OCI-LY7 (cell line): Measurements from ENCODE around the gene FNDC5. TPM values are rescaled to one million over a fixed set of nuclear protein-coding genes. Genes with fewer than 3 reads are reported as not detected.

ENCODE experiments used
- BruUV-seq: library from RNA; stranded (reverse); fragments of 400-500 nt; replicated peaks from 2 replicates; lab custom pipeline; 2021; lab: Mats Ljungman, UMichigan
- CTCF ChIA-PET: fragments of 300-600 bp; sonication (Branson Sonifier 250); formaldehyde crosslinking; loops from one replicate; lab custom pipeline; 2022; ENCODE audit warnings: antibody characterized with exemption; ENCODE audit not compliant: unreplicated experiment; lab: Charles Lee
- POLR2A ChIA-PET: fragments of 300-600 bp; sonication (Branson Sonifier 250); formaldehyde crosslinking; loops from one replicate; lab custom pipeline; 2022; ENCODE audit warnings: antibody characterized with exemption; lab: Charles Lee
- DNase-seq: peaks from one replicate; pipeline ENCODE4 v3.0.0-alpha.2; 2015; ENCODE audit warnings: low spot score
- H2AFZ ChIP-seq: fragments of 200-600 bp; sonication (generic), shearing (Covaris generic); 2 replicates; pipeline ENCODE4 v1.6.1; 2014; ENCODE audit warnings: mild to moderate bottlenecking, antibody characterized with exemption, low read length, moderate library complexity
- H3K27ac ChIP-seq: fragments of 200-600 bp; sonication (generic); 2 replicates; pipeline ENCODE4 v1.5.1; 2014; ENCODE audit warnings: mixed run types, low read depth, mild to moderate bottlenecking, moderate library complexity, low read length, inconsistent platforms; ENCODE audit not compliant: poor library complexity, severe bottlenecking
- H3K36me3 ChIP-seq: fragments of 200-600 bp; sonication (generic); 2 replicates; pipeline ENCODE4 v1.6.1; 2014; ENCODE audit warnings: mild to moderate bottlenecking, antibody characterized with exemption, low read length, moderate library complexity, mixed read lengths; ENCODE audit not compliant: insufficient read depth
- H3K4me1 ChIP-seq: fragments of 200-600 bp; sonication (generic); 2 replicates; pipeline ENCODE4 v1.5.1; 2014; ENCODE audit warnings: mild to moderate bottlenecking, low read length; ENCODE audit not compliant: insufficient read depth, poor library complexity, severe bottlenecking
- H3K4me2 ChIP-seq: fragments of 200-600 bp; sonication (generic); 2 replicates; pipeline ENCODE4 v1.6.1; 2014; ENCODE audit warnings: mild to moderate bottlenecking, low read length
- H3K4me3 ChIP-seq: fragments of 200-600 bp; sonication (generic); 2 replicates; pipeline ENCODE4 v1.5.1; 2014; ENCODE audit warnings: mild to moderate bottlenecking, low read depth, low read length; ENCODE audit not compliant: poor library complexity, severe bottlenecking
- H3K79me2 ChIP-seq: fragments of 200-600 bp; sonication (generic); 2 replicates; pipeline ENCODE4 v1.6.1; 2016; ENCODE audit warnings: low read depth, mild to moderate bottlenecking, low read length, moderate library complexity, mixed read lengths; ENCODE audit not compliant: insufficient read depth
- H3K9me2 ChIP-seq: fragments of 200-600 bp; sonication (generic); 2 replicates; pipeline ENCODE4 v1.6.1; 2016; ENCODE audit warnings: mild to moderate bottlenecking, low read length, mixed read lengths; ENCODE audit not compliant: insufficient read depth
- H3K9me3 ChIP-seq: fragments of 200-600 bp; sonication (generic); 2 replicates; pipeline ENCODE4 v1.6.1; 2014; ENCODE audit warnings: mild to moderate bottlenecking, mixed run types, low read length, mixed read lengths
- H4K20me1 ChIP-seq: fragments of 200-600 bp; sonication (generic); 2 replicates; pipeline ENCODE4 v1.6.1; 2014; ENCODE audit warnings: mild to moderate bottlenecking, antibody characterized with exemption, low read length, moderate library complexity, mixed read lengths; ENCODE audit not compliant: insufficient read depth
- EZH2phosphoT487 ChIP-seq: fragments of 200-600 bp; sonication (generic); IDR thresholded peaks from 2 replicates; pipeline ENCODE4 v1.6.1; 2018; ENCODE audit warnings: low read depth, borderline replicate concordance, mild to moderate bottlenecking, mixed run types, antibody characterized with exemption, low read length, moderate library complexity, mixed read lengths
- intact Hi-C: fragments of 100-400 bp; cut with micrococcal nuclease; formaldehyde crosslinking; loops from one replicate; pipeline ENCODE4 v1.10.0; 2022; ENCODE audit not compliant: unreplicated experiment
- total RNA-seq, 2 experiments: library from RNA; depleted of rRNA in 1 of 2; stranded (reverse); fragments of >200 nt in 1 of 2; shearing (Covaris generic) in 1 of 2; gene quantifications; 2 replicates each; pipeline ENCODE4 v1.2.3, GENCODE V29; 2014 to 2022
- TF ChIP-seq, protein P1 (sequence below): fragments of 200-600 bp; sonication (generic); conservative IDR thresholded peaks from 2 replicates; pipeline ENCODE4 v1.5.1; 2014; ENCODE audit warnings: mild to moderate bottlenecking, antibody characterized with exemption, low read length, moderate library complexity, mixed read lengths

FNDC5 gene
- total RNA-seq, 2 experiments from 2014 or later, result not detected

DNA sequence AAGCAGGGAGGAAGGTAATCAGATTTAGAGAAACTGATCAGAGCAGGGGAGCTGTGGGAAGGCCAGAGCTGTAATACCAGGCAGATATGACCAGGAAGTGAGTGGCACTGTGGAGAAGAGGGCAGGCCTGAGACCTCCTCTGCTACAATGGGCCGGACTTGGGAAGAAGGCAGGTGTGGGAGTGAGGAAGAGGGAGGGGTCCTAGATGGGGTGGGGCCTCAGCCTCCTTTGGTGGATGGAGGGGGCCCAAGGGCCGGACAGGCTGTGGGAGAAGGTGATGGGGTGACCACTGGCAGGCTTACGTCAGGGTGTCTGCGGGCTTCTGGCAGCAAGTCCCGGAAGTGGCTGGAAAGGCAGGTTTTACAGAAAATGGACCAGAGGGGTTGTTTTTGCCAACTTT is 10.6 kb upstream of the FNDC5 start:
- no peak for DNase-seq
- H3K79me2 ChIP-seq, result no peaks in the 10 kb centered on the region
- H4K20me1 ChIP-seq, result no peaks in the 10 kb centered on the region
- H3K4me3 ChIP-seq, result no peak overlapping the region
- H3K9me3 ChIP-seq, result no peaks in the 10 kb centered on the region
- POLR2A ChIA-PET, result no interaction called here
- no peak for TF ChIP-seq EZH2phosphoT487
- TF ChIP-seq, protein P1, sequence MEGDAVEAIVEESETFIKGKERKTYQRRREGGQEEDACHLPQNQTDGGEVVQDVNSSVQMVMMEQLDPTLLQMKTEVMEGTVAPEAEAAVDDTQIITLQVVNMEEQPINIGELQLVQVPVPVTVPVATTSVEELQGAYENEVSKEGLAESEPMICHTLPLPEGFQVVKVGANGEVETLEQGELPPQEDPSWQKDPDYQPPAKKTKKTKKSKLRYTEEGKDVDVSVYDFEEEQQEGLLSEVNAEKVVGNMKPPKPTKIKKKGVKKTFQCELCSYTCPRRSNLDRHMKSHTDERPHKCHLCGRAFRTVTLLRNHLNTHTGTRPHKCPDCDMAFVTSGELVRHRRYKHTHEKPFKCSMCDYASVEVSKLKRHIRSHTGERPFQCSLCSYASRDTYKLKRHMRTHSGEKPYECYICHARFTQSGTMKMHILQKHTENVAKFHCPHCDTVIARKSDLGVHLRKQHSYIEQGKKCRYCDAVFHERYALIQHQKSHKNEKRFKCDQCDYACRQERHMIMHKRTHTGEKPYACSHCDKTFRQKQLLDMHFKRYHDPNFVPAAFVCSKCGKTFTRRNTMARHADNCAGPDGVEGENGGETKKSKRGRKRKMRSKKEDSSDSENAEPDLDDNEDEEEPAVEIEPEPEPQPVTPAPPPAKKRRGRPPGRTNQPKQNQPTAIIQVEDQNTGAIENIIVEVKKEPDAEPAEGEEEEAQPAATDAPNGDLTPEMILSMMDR, result no peak
- peaks cover 6% of the 10 kb centered on the region for H3K4me1 ChIP-seq
- H3K4me2 ChIP-seq, result no peak overlapping the region
- H3K36me3 ChIP-seq, result no peaks in the 10 kb centered on the region
- H3K9me2 ChIP-seq, result no peaks in the 10 kb centered on the region
- H3K27ac ChIP-seq, result no peak overlapping the region
- intact Hi-C loops, result no loop called here
- BruUV-seq, result no TSS peak
- H2AFZ ChIP-seq, result no peak overlapping the region
- CTCF ChIA-PET, result no interaction called here

DNA sequence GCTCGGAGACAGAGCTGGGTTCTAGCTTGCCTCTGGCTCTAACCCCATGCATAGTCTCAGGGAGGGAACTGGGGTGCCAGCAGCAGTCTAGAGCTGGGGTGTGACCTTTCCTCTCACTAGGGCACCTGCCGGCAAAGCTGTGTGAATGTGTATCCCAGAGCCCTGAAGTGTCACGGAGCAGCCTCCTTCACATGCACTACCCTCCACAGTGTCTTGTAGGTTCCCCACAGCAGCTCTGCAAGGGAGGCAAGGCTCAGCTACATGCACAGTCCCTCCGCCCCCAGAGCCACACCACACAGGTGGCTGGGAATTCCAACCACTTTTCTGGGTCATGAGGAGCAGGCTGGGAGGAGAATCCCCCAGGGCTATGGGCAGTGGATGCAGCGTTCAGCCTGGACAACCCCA is 7.9 kb upstream of the FNDC5 start:
- Histone ChIP-seq H3K4me2 (no peak overlapping the region), H2AFZ (no peak overlapping the region), H3K9me3 (no peaks in the 10 kb centered on the region), H3K36me3 (no peaks in the 10 kb centered on the region), H4K20me1 (no peaks in the 10 kb centered on the region), H3K4me1 (peaks cover 18% of the 10 kb centered on the region), H3K4me3 (no peak overlapping the region), H3K79me2 (no peaks in the 10 kb centered on the region), H3K27ac (no peak overlapping the region), H3K9me2 (no peaks in the 10 kb centered on the region)
- TF ChIP-seq, protein P1, result no peak
- TF ChIP-seq EZH2phosphoT487, result no peak
- BruUV-seq, result no TSS peak
- intact Hi-C loops, result no loop called here
- DNase-seq, result no peak
- POLR2A ChIA-PET, result no interaction called here
- CTCF ChIA-PET, result no interaction called here

DNA sequence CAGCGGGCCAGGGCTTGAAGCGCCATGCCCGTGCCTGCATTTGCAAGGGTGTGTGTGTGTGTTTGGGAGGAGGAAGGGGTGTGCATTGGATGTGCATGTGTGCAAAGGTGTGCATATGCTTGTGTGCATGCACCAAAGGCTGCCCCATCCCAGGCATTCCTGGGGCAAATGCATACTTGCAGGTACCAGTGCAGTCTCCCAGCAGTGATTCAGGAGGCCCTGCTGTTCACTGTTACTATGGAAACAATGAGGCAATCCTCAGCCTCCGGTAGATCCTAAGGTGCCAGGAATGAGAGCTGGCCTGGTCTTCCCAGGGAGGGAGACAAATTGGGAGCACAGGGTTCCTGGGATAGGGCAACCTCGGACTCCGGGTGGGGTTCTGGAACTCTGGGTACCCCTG is 7.5 kb upstream of the FNDC5 start:
- ChIA-PET POLR2A (no interaction called here), CTCF (no interaction called here)
- no peaks in the 10 kb centered on the region for H3K9me3 ChIP-seq
- BruUV-seq, result no TSS peak
- peaks cover 19% of the 10 kb centered on the region for H3K4me1 ChIP-seq
- no peaks in the 10 kb centered on the region for H3K79me2 ChIP-seq
- H3K4me2 ChIP-seq, result no peak overlapping the region
- no peaks in the 10 kb centered on the region for H3K36me3 ChIP-seq
- H3K9me2 ChIP-seq, result no peaks in the 10 kb centered on the region
- no peak for TF ChIP-seq EZH2phosphoT487
- TF ChIP-seq, protein P1, result no peak
- intact Hi-C loops, result no loop called here
- DNase-seq, result no peak
- H3K27ac ChIP-seq, result no peak overlapping the region
- H3K4me3 ChIP-seq, result no peak overlapping the region
- H4K20me1 ChIP-seq, result no peaks in the 10 kb centered on the region
- no peak overlapping the region for H2AFZ ChIP-seq
